ENCODE measurements around the gene MN1.

The MN1 gene

GRCh38 chr22:27709919-27710675, 91.5 kb downstream of the MN1 start:
- no peak for DNase-seq

GRCh38 chr22:27706489-27706888, 95.1 kb downstream of the MN1 start:
- no peak for DNase-seq

GRCh38 chr22:27705408-27706080, 96.0 kb downstream of the MN1 start:
- DNase-seq: no peak

GRCh38 chr22:27704581-27704980, 97.0 kb downstream of the MN1 start:
- no peak for DNase-seq

GRCh38 chr22:27699383-27700019, 102.1 kb downstream of the MN1 start:
- no peak for DNase-seq

GRCh38 chr22:27698813-27699212, 102.7 kb downstream of the MN1 start:
- DNase-seq: no peak

All from AML-193 (cell line).